Measurements from ENCODE around the gene LPP.

Gene LPP

GRCh38 chr3:188775412-188775811 lies 621.5 kb downstream of the LPP start:
- TF ChIP-seq, protein P1, sequence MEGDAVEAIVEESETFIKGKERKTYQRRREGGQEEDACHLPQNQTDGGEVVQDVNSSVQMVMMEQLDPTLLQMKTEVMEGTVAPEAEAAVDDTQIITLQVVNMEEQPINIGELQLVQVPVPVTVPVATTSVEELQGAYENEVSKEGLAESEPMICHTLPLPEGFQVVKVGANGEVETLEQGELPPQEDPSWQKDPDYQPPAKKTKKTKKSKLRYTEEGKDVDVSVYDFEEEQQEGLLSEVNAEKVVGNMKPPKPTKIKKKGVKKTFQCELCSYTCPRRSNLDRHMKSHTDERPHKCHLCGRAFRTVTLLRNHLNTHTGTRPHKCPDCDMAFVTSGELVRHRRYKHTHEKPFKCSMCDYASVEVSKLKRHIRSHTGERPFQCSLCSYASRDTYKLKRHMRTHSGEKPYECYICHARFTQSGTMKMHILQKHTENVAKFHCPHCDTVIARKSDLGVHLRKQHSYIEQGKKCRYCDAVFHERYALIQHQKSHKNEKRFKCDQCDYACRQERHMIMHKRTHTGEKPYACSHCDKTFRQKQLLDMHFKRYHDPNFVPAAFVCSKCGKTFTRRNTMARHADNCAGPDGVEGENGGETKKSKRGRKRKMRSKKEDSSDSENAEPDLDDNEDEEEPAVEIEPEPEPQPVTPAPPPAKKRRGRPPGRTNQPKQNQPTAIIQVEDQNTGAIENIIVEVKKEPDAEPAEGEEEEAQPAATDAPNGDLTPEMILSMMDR (IDR thresholded peaks at IDR 0.05): no peak
- TF ChIP-seq ZFX (IDR thresholded peaks at IDR 0.05; ENCODE audit: borderline replicate concordance): no peak
- H3K27ac ChIP-seq: no peak overlapping the region

- TF ChIP-seq, protein P1 (IDR thresholded peaks at IDR 0.05): no peak
- TF ChIP-seq ZFX (IDR thresholded peaks at IDR 0.05; ENCODE audit: borderline replicate concordance): no peak
- no peak overlapping the region for H3K27ac ChIP-seq
Observed at GRCh38 chr3:188776447-188776846, 622.5 kb downstream of the LPP start.

DNA sequence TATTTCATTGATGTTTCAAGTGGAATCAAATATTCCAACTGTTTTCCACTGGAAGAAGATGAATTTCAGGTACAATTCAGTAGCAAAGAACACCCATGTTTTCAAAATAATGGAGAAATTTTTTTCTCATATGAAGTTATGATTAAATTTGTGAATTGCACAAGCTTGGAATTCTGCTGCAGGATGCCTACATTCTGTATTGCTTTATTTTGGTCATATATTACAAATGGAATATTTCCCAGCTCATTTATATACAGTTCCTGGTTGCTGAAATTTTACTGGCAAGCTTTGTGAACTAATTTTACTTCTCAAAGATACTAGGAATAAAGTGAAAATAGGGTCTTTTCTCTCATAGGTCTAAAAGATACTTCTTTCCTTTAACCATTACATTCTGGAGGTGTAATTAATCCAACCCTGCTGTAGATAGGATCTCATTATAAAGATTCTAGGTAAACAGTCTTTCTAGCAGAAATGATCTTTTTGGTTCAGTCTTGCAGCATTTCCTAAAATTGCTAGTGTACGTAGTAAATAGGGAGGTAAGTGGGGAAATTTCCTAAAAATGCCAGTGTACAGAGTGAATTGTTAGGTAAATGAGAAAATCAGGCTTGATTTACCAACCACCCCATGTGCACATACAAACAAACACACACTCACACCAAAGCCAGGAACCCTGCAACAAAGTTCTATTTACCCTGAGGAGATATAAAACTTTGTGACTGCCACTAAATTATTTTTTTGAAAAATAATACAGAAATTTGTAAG lies 624.3 kb downstream of the LPP start:
- TF ChIP-seq ZFX (IDR thresholded peaks at IDR 0.05; ENCODE audit: borderline replicate concordance): no peak
- TF ChIP-seq, protein P1 (IDR thresholded peaks at IDR 0.05): no peak
- H3K27ac ChIP-seq: no peak overlapping the region

- no peak for TF ChIP-seq ZFX (IDR thresholded peaks at IDR 0.05; ENCODE audit: borderline replicate concordance)
- TF ChIP-seq, protein P1 (IDR thresholded peaks at IDR 0.05): no peak
- no peak overlapping the region for H3K27ac ChIP-seq
Observed at GRCh38 chr3:188779281-188779980, 625.5 kb downstream of the LPP start.

DNA sequence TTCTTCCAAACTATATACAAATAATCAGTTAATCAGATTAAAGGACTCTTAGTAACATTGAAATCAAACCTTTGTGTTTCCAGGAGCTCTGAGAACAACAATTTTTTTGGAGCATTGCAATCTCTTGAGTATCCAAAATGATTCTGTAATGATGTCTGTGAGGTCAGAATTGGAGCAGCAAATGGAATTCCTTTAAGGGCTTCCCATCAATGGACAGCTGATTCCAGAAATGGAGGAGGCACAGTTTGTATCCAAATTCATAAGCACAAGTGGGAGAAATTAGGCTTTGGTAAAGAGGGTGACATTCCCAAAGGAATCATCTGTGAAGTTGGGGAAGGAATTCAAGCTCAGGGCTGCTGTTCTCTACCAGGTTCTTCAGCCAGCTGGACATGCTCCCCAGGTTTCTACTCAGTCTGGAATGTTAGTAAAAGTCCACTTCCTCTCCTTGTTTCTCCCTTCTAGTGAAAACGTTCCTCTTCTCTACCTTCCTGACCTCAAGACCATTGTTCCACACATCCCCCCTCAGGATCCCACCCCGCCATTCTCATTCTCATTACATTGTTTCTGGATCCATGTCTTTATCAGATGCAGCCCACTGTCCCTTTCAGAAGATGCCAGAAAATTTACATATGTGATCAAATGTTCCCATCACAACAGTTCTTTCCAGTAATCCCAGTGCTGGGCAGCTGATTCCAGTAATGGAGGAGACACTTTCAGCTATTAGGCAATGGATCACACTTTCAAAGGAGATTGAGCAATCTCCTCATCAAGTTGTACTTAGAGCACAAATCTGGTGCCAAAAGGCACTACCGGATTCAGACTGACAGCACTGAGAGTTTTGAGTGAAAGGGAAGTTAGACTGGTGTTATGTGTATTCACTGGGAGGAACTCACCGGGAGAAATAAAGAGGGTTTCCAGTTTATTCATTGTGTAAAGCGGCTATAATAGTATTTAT lies 626.5 kb downstream of the LPP start:
- H3K27ac ChIP-seq: no peak overlapping the region
- TF ChIP-seq, protein P1 (IDR thresholded peaks at IDR 0.05): no peak
- TF ChIP-seq ZFX (IDR thresholded peaks at IDR 0.05; ENCODE audit: borderline replicate concordance): no peak

GRCh38 chr3:188782613-188783124 lies 628.7 kb downstream of the LPP start:
- H3K27ac ChIP-seq: no peak overlapping the region
- TF ChIP-seq, protein P1 (IDR thresholded peaks at IDR 0.05): no peak
- no peak for TF ChIP-seq ZFX (IDR thresholded peaks at IDR 0.05; ENCODE audit: borderline replicate concordance)

Data from 22Rv1 (cell line).